Activated CD8-positive, alpha-beta memory T cell treated with anti-CD3 and anti-CD28 coated beads for 24 hours (primary cell): ENCODE data around the gene TENT5A.

Experiments
- DNase-seq: peaks from one replicate; pipeline ENCODE4 v3.0.0-alpha.2; 2020

The TENT5A gene

GRCh38 chr6:81700414-81700813 is 52.1 kb downstream of the TENT5A start:
- no peak for DNase-seq

- no peak for DNase-seq
Measured at GRCh38 chr6:81697559-81697958, 54.9 kb downstream of the TENT5A start.

- DNase-seq, result no peak
Measured at GRCh38 chr6:81696524-81696923, 56.0 kb downstream of the TENT5A start.
